GM21717 (cell line): ENCODE data around the gene PPP4R2.

Source experiments
- ATAC-seq: cut with Tn5 transposase; IDR thresholded peaks from one replicate; pipeline ENCODE4 v1.9.1; 2021; ENCODE audit warnings: mild to moderate bottlenecking, moderate library complexity; ENCODE audit not compliant: unreplicated experiment

The PPP4R2 gene

GRCh38 chr3:72996473-72997333, at the start of gene PPP4R2:
Gene PPP4R2 (plus strand): TSS chr3:72996811. CDS start chr3:72997038, 227 bp downstream.
- ATAC-seq = peak; percentile 89

GRCh38 chr3:72947715-72948490, 48.7 kb upstream of the PPP4R2 start:
- ATAC-seq = no peak

- ATAC-seq = no peak
Observed at GRCh38 chr3:72949016-72949415, 47.6 kb upstream of the PPP4R2 start.

GRCh38 chr3:72950372-72950771, 46.2 kb upstream of the PPP4R2 start:
- no peak for ATAC-seq

- no peak for ATAC-seq
Observed at GRCh38 chr3:72950801-72951200, 45.8 kb upstream of the PPP4R2 start.

- ATAC-seq = peak; percentile 72
Observed at GRCh38 chr3:72951259-72951722, 45.3 kb upstream of the PPP4R2 start.

GRCh38 chr3:72953325-72953956, 43.2 kb upstream of the PPP4R2 start:
- ATAC-seq = no peak

- ATAC-seq = no peak
Observed at GRCh38 chr3:72957297-72957696, 39.3 kb upstream of the PPP4R2 start.

- no peak for ATAC-seq
Observed at GRCh38 chr3:72959336-72959735, 37.3 kb upstream of the PPP4R2 start.

GRCh38 chr3:72960812-72961518, 35.6 kb upstream of the PPP4R2 start:
- ATAC-seq = no peak

- no peak for ATAC-seq
Observed at GRCh38 chr3:72961752-72962151, 34.9 kb upstream of the PPP4R2 start.

- no peak for ATAC-seq
Observed at GRCh38 chr3:72962317-72962716, 34.3 kb upstream of the PPP4R2 start.

GRCh38 chr3:72964633-72965032, 32.0 kb upstream of the PPP4R2 start:
- no peak for ATAC-seq

- no peak for ATAC-seq
Observed at GRCh38 chr3:72968266-72968664, 28.3 kb upstream of the PPP4R2 start.

GRCh38 chr3:72969766-72970165, 26.8 kb upstream of the PPP4R2 start:
- no peak for ATAC-seq

GRCh38 chr3:72970942-72971341, 25.7 kb upstream of the PPP4R2 start:
- ATAC-seq = no peak

- no peak for ATAC-seq
Observed at GRCh38 chr3:72972706-72973030, 23.9 kb upstream of the PPP4R2 start.

- ATAC-seq = no peak
Observed at GRCh38 chr3:72973031-72973723, 23.4 kb upstream of the PPP4R2 start.

GRCh38 chr3:72973786-72974185, 22.8 kb upstream of the PPP4R2 start:
- ATAC-seq = no peak

GRCh38 chr3:72974956-72975355, 21.7 kb upstream of the PPP4R2 start:
- ATAC-seq = no peak
